Measurements from ENCODE around the gene CDKL1. TPM values are rescaled to one million over a fixed set of nuclear protein-coding genes. Genes with fewer than 3 reads are reported as not detected.

Gene CDKL1
- total and polyA plus RNA-seq, 2 experiments from 2014 or later, result 2.9 to 5.0 TPM

- Histone ChIP-seq H3K4me3 (no peak overlapping the region), H3K27ac (no peak overlapping the region), H3K4me2 (ENCODE audit: unreplicated experiment) (no peak overlapping the region), H3K27me3 (replicated peaks; ENCODE audit: insufficient read depth) (no peaks in the 10 kb centered on the region), H3K36me3 (ENCODE audit: low read depth) (no peaks in the 10 kb centered on the region), H3K9me2 (ENCODE audit: insufficient read depth) (no peaks in the 10 kb centered on the region), H4K20me1 (ENCODE audit: insufficient read depth) (no peaks in the 10 kb centered on the region), H3K4me1 (ENCODE audit: insufficient read depth) (no peaks in the 10 kb centered on the region), H3F3A (ENCODE audit: insufficient read depth) (no peaks in the 10 kb centered on the region), H3K9me3 (ENCODE audit: low read depth) (no peaks in the 10 kb centered on the region), H2AFZ (no peak overlapping the region), H3K9ac (no peak overlapping the region), H3K79me2 (ENCODE audit: insufficient read depth) (no peaks in the 10 kb centered on the region)
- TF ChIP-seq EZH2 (IDR thresholded peaks at IDR 0.05; ENCODE audit: insufficient read depth, poor library complexity, severe bottlenecking) (no peak), EZH2phosphoT487 (IDR thresholded peaks at IDR 0.05; ENCODE audit: insufficient read depth, low read depth) (no peak)
- no peak for DNase-seq
- 92 to 93% methylated on average over 5 of the region's 5 CpGs for WGBS, 2 experiments (ENCODE audit: low coverage in 1 of 2, low lambda C conversion rate in 2 of 2, missing lambda C conversion rate in 2 of 2)
- in situ Hi-C loops (cut with MboI), result no loop called here
Observed at GRCh38 chr14:50288146-50288545, 108.5 kb downstream of the CDKL1 start.

- Histone ChIP-seq H3K4me2 (ENCODE audit: unreplicated experiment) (no peak overlapping the region), H3K9me3 (ENCODE audit: low read depth) (no peaks in the 10 kb centered on the region), H3F3A (ENCODE audit: insufficient read depth) (no peaks in the 10 kb centered on the region), H2AFZ (no peak overlapping the region), H3K4me1 (ENCODE audit: insufficient read depth) (no peaks in the 10 kb centered on the region), H3K4me3 (no peak overlapping the region), H3K36me3 (ENCODE audit: low read depth) (no peaks in the 10 kb centered on the region), H3K27me3 (replicated peaks; ENCODE audit: insufficient read depth) (no peaks in the 10 kb centered on the region), H4K20me1 (ENCODE audit: insufficient read depth) (no peaks in the 10 kb centered on the region), H3K9me2 (ENCODE audit: insufficient read depth) (no peaks in the 10 kb centered on the region), H3K9ac (no peak overlapping the region), H3K79me2 (ENCODE audit: insufficient read depth) (no peaks in the 10 kb centered on the region), H3K27ac (no peak overlapping the region)
- TF ChIP-seq EZH2phosphoT487 (IDR thresholded peaks at IDR 0.05; ENCODE audit: insufficient read depth, low read depth) (no peak), EZH2 (IDR thresholded peaks at IDR 0.05; ENCODE audit: insufficient read depth, poor library complexity, severe bottlenecking) (no peak)
- in situ Hi-C loops (cut with MboI), result no loop called here
- no peak for DNase-seq
Observed at GRCh38 chr14:50285861-50286260, 110.8 kb downstream of the CDKL1 start.

Small RNA genes lying within 50 kb of the gene (microRNA-seq; reads per million reads assigned to microRNA genes)
- not detected for gene MIR4504 (ENCODE audit: borderline number of aligned reads)

Small RNA genes lying within 50 kb of the gene (small RNA-seq; reads per million reads assigned to genes)
- gene MIR4504 (ENCODE audit: low read depth, low replicate concordance), result not detected

Other genes starting within 250 kb of the CDKL1 start
- 13.7 and 14.0 TPM in 2 replicates for gene SOS2, start 165.3 kb downstream of the CDKL1 start, total RNA-seq (2014; rRNA removed; shearing (Covaris generic))
- gene SOS2, start 165.3 kb downstream of the CDKL1 start, polyA plus RNA-seq (2016; fragmentation: Nextera tagmentation; extraction: Ambion mirVana), result 2.6 and 3.2 TPM in 2 replicates
- gene L2HGDH, start 84.7 kb downstream of the CDKL1 start, total RNA-seq (2014; rRNA removed; shearing (Covaris generic)), result 1.3 and 2.6 TPM in 2 replicates
- gene L2HGDH, start 84.7 kb downstream of the CDKL1 start, polyA plus RNA-seq (2016; fragmentation: Nextera tagmentation; extraction: Ambion mirVana), result 1.8 and 2.0 TPM in 2 replicates
- gene DMAC2L, start 84.6 kb downstream of the CDKL1 start, total RNA-seq (2014; rRNA removed; shearing (Covaris generic)), result 4.4 and 7.8 TPM in 2 replicates
- 12.3 and 15.9 TPM in 2 replicates for gene DMAC2L, start 84.6 kb downstream of the CDKL1 start, polyA plus RNA-seq (2016; fragmentation: Nextera tagmentation; extraction: Ambion mirVana)
- 166 and 194 TPM in 2 replicates for gene MAP4K5, start 135.7 kb upstream of the CDKL1 start, total RNA-seq (2014; rRNA removed; shearing (Covaris generic))
- gene MAP4K5, start 135.7 kb upstream of the CDKL1 start, polyA plus RNA-seq (2016; fragmentation: Nextera tagmentation; extraction: Ambion mirVana), result 98.0 and 101 TPM in 2 replicates
- gene ATL1, start 163.3 kb upstream of the CDKL1 start, total RNA-seq (2014; rRNA removed; shearing (Covaris generic)), result 10.5 and 10.8 TPM in 2 replicates
- gene ATL1, start 163.3 kb upstream of the CDKL1 start, polyA plus RNA-seq (2016; fragmentation: Nextera tagmentation; extraction: Ambion mirVana), result 10.7 and 11.4 TPM in 2 replicates

Data from GM23248 (cell line).